H1 (cell line): ENCODE data around the gene UGT1A6. TPM values are rescaled to one million over a fixed set of nuclear protein-coding genes. Genes with fewer than 3 reads are reported as not detected.

Experiments
- CTCF ChIA-PET: fragments of 300-600 bp; sonication (Branson Sonifier 250); formaldehyde crosslinking; loops from one replicate; lab custom pipeline; 2021; ENCODE audit not compliant: partially characterized antibody; lab: Charles Lee
- POLR2A ChIA-PET: fragments of 300-600 bp; sonication (Branson Sonifier 250); formaldehyde crosslinking; loops from one replicate; lab custom pipeline; 2021; ENCODE audit warnings: inconsistent platforms; ENCODE audit not compliant: partially characterized antibody; lab: Charles Lee
- DNase-seq, 2 experiments: peaks; one replicate each; pipeline versions ENCODE4 v3.0.0 to v3.0.0-alpha.2; 2010 to 2022; ENCODE audit warnings: low spot score in 2 of 2, low read depth in 1 of 2, mixed read lengths in 1 of 2
- FAIRE-seq: peaks from 2 replicates; lab custom pipeline; 2011; peaks lifted over from hg19 to GRCh38; lab: Jason Lieb, UNC
- H2AFZ ChIP-seq: 2 replicates; pipeline ENCODE4 v1.8.1; 2012; ENCODE audit warnings: low read length, inconsistent platforms
- H2AK5ac ChIP-seq: 2 replicates; pipeline ENCODE4 v1.6.1; 2013; ENCODE audit warnings: low read depth, low read length
- H2BK120ac ChIP-seq: replicated peaks from 2 replicates; pipeline ENCODE3; 2013; ENCODE audit warnings: low read depth, low read length, inconsistent platforms
- H2BK12ac ChIP-seq: 2 replicates; pipeline ENCODE4 v1.6.1; 2013; ENCODE audit warnings: low read depth, low read length
- H2BK15ac ChIP-seq: 2 replicates; pipeline ENCODE4 v1.6.1; 2013; ENCODE audit warnings: low read length
- H2BK20ac ChIP-seq: 2 replicates; pipeline ENCODE4 v1.6.1; 2013; ENCODE audit warnings: low read length
- H2BK5ac ChIP-seq: 2 replicates; pipeline ENCODE4 v1.6.1; 2013; ENCODE audit warnings: low read depth, low read length
- H3K14ac ChIP-seq: 2 replicates; pipeline ENCODE4 v1.6.1; 2013; ENCODE audit warnings: inconsistent platforms; ENCODE audit not compliant: insufficient read length
- H3K18ac ChIP-seq: 2 replicates; pipeline ENCODE4 v1.6.1; 2013; ENCODE audit warnings: low read length; ENCODE audit errors: extremely low read depth
- H3K23ac ChIP-seq: 2 replicates; pipeline ENCODE4 v1.6.1; 2013; ENCODE audit warnings: inconsistent platforms; ENCODE audit not compliant: insufficient read length
- H3K23me2 ChIP-seq: 2 replicates; pipeline ENCODE4 v1.6.1; 2013; ENCODE audit warnings: low read depth, low read length
- H3K27ac ChIP-seq: 2 replicates; pipeline ENCODE4 v1.6.1; 2011; ENCODE audit warnings: low read depth, low read length, inconsistent platforms
- H3K27me3 ChIP-seq, 4 experiments: replicated peaks in 1 of 4; 1 replicate in 1 of 4; 2 replicates in 3 of 4; pipeline versions ENCODE4 v1.6.1 to v1.8.1; 2011 to 2013; ENCODE audit warnings: low read length in 3 of 4, mild to moderate bottlenecking in 3 of 4, inconsistent platforms in 2 of 4, mixed read lengths in 2 of 4, moderate library complexity in 1 of 4; ENCODE audit not compliant: control insufficient read depth in 3 of 4, insufficient read depth in 3 of 4; ENCODE audit errors: extremely low read depth in 1 of 4
- H3K36me3 ChIP-seq, 4 experiments: 2 replicates each; pipeline versions ENCODE4 v1.6.1 to v1.8.1; 2011 to 2013; ENCODE audit warnings: mild to moderate bottlenecking in 4 of 4, low read length in 3 of 4, moderate library complexity in 2 of 4, control low read depth in 1 of 4, inconsistent platforms in 1 of 4; ENCODE audit not compliant: insufficient read depth in 4 of 4, control insufficient read depth in 2 of 4
- H3K4ac ChIP-seq: replicated peaks from 2 replicates; pipeline ENCODE3; 2013; ENCODE audit warnings: low read length, low read depth, mixed read lengths, inconsistent platforms; ENCODE audit not compliant: insufficient read length
- H3K4me1 ChIP-seq, 4 experiments: replicated peaks in 1 of 4; 1 replicate in 1 of 4; 2 replicates in 3 of 4; pipeline versions ENCODE4 v1.6.1 to v1.8.1; 2011 to 2013; ENCODE audit warnings: low read length in 3 of 4, inconsistent platforms in 2 of 4, mixed read lengths in 1 of 4; ENCODE audit not compliant: insufficient read depth in 4 of 4, control insufficient read depth in 3 of 4
- H3K4me2 ChIP-seq, 2 experiments: 2 replicates each; pipeline versions ENCODE4 v1.6.1 to v1.8.1; 2011 to 2013; ENCODE audit warnings: low read depth in 2 of 2, low read length in 2 of 2, control low read depth in 1 of 2, inconsistent platforms in 1 of 2, mild to moderate bottlenecking in 1 of 2; ENCODE audit not compliant: insufficient read depth in 1 of 2
- H3K4me3 ChIP-seq, 4 experiments: fragments of 200-600, 300-600 bp in 1 of 4; sonication (generic), shearing (Covaris generic), sonication (Bioruptor Twin) in 1 of 4; 2 replicates each; pipeline versions ENCODE4 v1.5.1 to v1.8.1; 2011 to 2016; ENCODE audit warnings: low read length in 4 of 4, low read depth in 3 of 4, control low read depth in 2 of 4, inconsistent platforms in 2 of 4, mild to moderate bottlenecking in 2 of 4, mixed read lengths in 1 of 4, moderate library complexity in 1 of 4; ENCODE audit not compliant: insufficient read depth in 2 of 4; ENCODE audit errors: extremely low read depth in 1 of 4
- H3K56ac ChIP-seq: replicated peaks from 2 replicates; pipeline ENCODE3; 2013; ENCODE audit warnings: low read depth, mild to moderate bottlenecking, mixed read lengths, low read length, inconsistent platforms; ENCODE audit not compliant: insufficient read length
- H3K79me1 ChIP-seq: 2 replicates; pipeline ENCODE4 v1.6.1; 2013; ENCODE audit warnings: low read depth, low read length, control low read depth
- H3K79me2 ChIP-seq, 2 experiments: 2 replicates each; pipeline versions ENCODE4 v1.6.1 to v1.8.1; 2012 to 2013; ENCODE audit warnings: low read length in 2 of 2, mild to moderate bottlenecking in 2 of 2, inconsistent platforms in 1 of 2; ENCODE audit not compliant: insufficient read depth in 2 of 2, control insufficient read depth in 1 of 2
- H3K9ac ChIP-seq, 4 experiments: replicated peaks in 1 of 4; 1 replicate in 1 of 4; 2 replicates in 3 of 4; pipeline versions ENCODE4 v1.6.1 to v1.8.1; 2011 to 2013; ENCODE audit warnings: low read depth in 3 of 4, low read length in 3 of 4, control low read depth in 2 of 4, mild to moderate bottlenecking in 2 of 4, moderate library complexity in 2 of 4, inconsistent platforms in 1 of 4; ENCODE audit errors: extremely low read depth in 1 of 4
- H3K9me3 ChIP-seq, 2 experiments: 2 replicates each; pipeline versions ENCODE4 v1.6.1 to v1.8.1; 2012 to 2013; ENCODE audit warnings: mild to moderate bottlenecking in 2 of 2, moderate library complexity in 2 of 2, control low read depth in 1 of 2, inconsistent platforms in 1 of 2, low read depth in 1 of 2, low read length in 1 of 2, mixed read lengths in 1 of 2; ENCODE audit not compliant: insufficient read depth in 2 of 2
- H4K20me1 ChIP-seq, 2 experiments: replicated peaks in 1 of 2; 2 replicates each; pipeline versions ENCODE3 to v1.8.1; 2011 to 2013; ENCODE audit warnings: inconsistent platforms in 2 of 2, low read length in 2 of 2, mild to moderate bottlenecking in 1 of 2; ENCODE audit not compliant: insufficient read depth in 2 of 2, control insufficient read depth in 1 of 2
- H4K5ac ChIP-seq: 2 replicates; pipeline ENCODE4 v1.6.1; 2013; ENCODE audit warnings: low read length, low read depth, mixed read lengths, inconsistent platforms; ENCODE audit not compliant: insufficient read length
- H4K8ac ChIP-seq: 2 replicates; pipeline ENCODE4 v1.8.0; 2013; ENCODE audit warnings: mild to moderate bottlenecking, moderate library complexity, low read length, inconsistent platforms; ENCODE audit not compliant: insufficient read depth; ENCODE audit errors: extremely low read depth
- H4K91ac ChIP-seq: replicated peaks from 2 replicates; pipeline ENCODE3; 2013; ENCODE audit warnings: low read length, mixed read lengths, inconsistent platforms; ENCODE audit not compliant: insufficient read length
- BRCA1 ChIP-seq: IDR thresholded peaks from 2 replicates; pipeline ENCODE4 v1.6.1; 2012; ENCODE audit warnings: low read depth, low read length, improper control_type of control experiment
- HDAC6 ChIP-seq: IDR thresholded peaks from one replicate; pipeline ENCODE4 v1.7.1; 2012; ENCODE audit warnings: low read depth, mild to moderate bottlenecking, inconsistent platforms, low read length, moderate library complexity
- JUND ChIP-seq: IDR thresholded peaks from 2 replicates; pipeline ENCODE4 v1.6.1; 2011; ENCODE audit warnings: mild to moderate bottlenecking, improper control_type of control experiment, low read length
- NANOG ChIP-seq: IDR thresholded peaks from 2 replicates; pipeline ENCODE4 v1.6.1; 2011; ENCODE audit warnings: low read length, low read depth, mild to moderate bottlenecking, inconsistent platforms; ENCODE audit not compliant: insufficient read depth, poor library complexity, severe bottlenecking
- NRF1 ChIP-seq: IDR thresholded peaks from 2 replicates; pipeline ENCODE4 v1.6.1; 2011; ENCODE audit warnings: mild to moderate bottlenecking, low read depth, low read length, improper control_type of control experiment
- POU5F1 ChIP-seq: IDR thresholded peaks from 2 replicates; pipeline ENCODE4 v1.6.1; 2011; ENCODE audit warnings: low read depth, mild to moderate bottlenecking, low read length, moderate library complexity
- SIN3A ChIP-seq, 2 experiments: IDR thresholded peaks in 1 of 2; conservative IDR thresholded peaks in 1 of 2; 2 replicates each; pipeline ENCODE4 v1.6.1; 2011 to 2012; ENCODE audit warnings: low read length in 2 of 2, improper control_type of control experiment in 1 of 2, low read depth in 1 of 2, mild to moderate bottlenecking in 1 of 2
- SIRT6 ChIP-seq: IDR thresholded peaks from one replicate; pipeline ENCODE4 v1.7.1; 2012; ENCODE audit warnings: low read length, inconsistent platforms
- SRF ChIP-seq: IDR thresholded peaks from 2 replicates; pipeline ENCODE4 v1.6.1; 2011; ENCODE audit warnings: mild to moderate bottlenecking, low read depth, low read length, moderate library complexity
- WGBS, 2 experiments: shearing (Covaris generic) in 1 of 2; methylation state at CpG; one replicate each; pipeline versions ENCODE4 v1.1.6 to v1.1.7; 2013 to 2015; ENCODE audit warnings: low lambda C conversion rate in 2 of 2, mixed read lengths in 2 of 2, inconsistent platforms in 1 of 2, low coverage in 1 of 2, missing lambda C conversion rate in 1 of 2; ENCODE audit not compliant: insufficient replicate concordance in 2 of 2, insufficient coverage in 1 of 2, insufficient read length in 1 of 2; ENCODE audit errors: extremely low coverage in 1 of 2, missing lambda C conversion rate in 1 of 2; 5-methylcytosine and 5-hydroxymethylcytosine counted together
- polyA plus RNA-seq, 7 experiments: library from polyadenylated mRNA; depleted of rRNA in 3 of 7; stranded (reverse) in 5 of 7; unstranded in 2 of 7; fragments of >200 nt in 5 of 7; fragments of 200-250 nt in 2 of 7; gene quantifications; 1 replicate in 5 of 7; 2 replicates in 1 of 7; 4 replicates in 1 of 7; pipeline versions ENCODE4 v1.2.1 to v1.2.3, GENCODE V29; 2011 to 2013; ENCODE audit warnings: missing spikeins in 2 of 7, mixed read lengths in 2 of 7
- total RNA-seq: library from RNA; stranded (reverse); fragmentation: NEBNext Ultra II Directional; extraction: Animal tissue kit (Norgen Biotek cat#: 25700); gene quantifications from 2 replicates; pipeline ENCODE4 v1.2.1, GENCODE V29; 2021
- TF ChIP-seq, protein P1 (sequence below): IDR thresholded peaks from 2 replicates; pipeline ENCODE4 v1.6.1; 2012; ENCODE audit warnings: inconsistent platforms

The UGT1A6 gene
- total and polyA plus RNA-seq, 2 of the 8 experiments (the other 6 are each of a cell fraction or from before 2014, with no cell fraction given), result not detected

DNA sequence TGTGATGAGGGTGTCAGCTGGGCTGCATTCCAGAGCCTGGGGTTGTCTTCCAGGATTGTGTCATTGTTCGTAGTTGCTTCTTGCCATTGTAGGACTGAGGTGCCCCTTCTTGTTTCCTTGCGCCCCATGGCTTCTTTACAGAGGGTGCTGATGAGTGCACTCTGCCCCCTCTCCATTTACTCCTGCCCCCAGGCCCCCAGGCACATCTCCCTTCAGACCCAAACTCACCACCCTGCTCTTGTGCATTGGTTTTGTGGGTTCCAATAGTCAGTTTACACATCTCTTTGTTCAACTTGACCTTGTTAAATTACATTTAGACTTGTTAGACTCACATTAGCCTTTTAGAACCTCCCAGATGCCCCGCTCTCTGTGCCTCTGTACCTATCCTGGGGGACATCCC, 128.5 kb downstream of the UGT1A6 start:
- 80% methylated on average over 3 of the region's 3 CpGs; no CpG with 5 or more reads in 1 of the 2 experiments for WGBS, 2 experiments
- no peak overlapping the region for H4K8ac ChIP-seq
- H3K79me2 ChIP-seq, result no peaks in the 10 kb centered on the region
- no peak overlapping the region for H3K4me3 ChIP-seq
- H3K56ac ChIP-seq, result no peak overlapping the region
- no peak overlapping the region for H2BK12ac ChIP-seq
- H3K14ac ChIP-seq, result no peak overlapping the region
- H3K18ac ChIP-seq, result no peak overlapping the region
- no peak overlapping the region for H4K5ac ChIP-seq
- H3K9me3 ChIP-seq, result no peaks in the 10 kb centered on the region
- no peak overlapping the region for H3K4me2 ChIP-seq
- H3K4me1 ChIP-seq, result no peaks in the 10 kb centered on the region
- no peak overlapping the region for H3K9ac ChIP-seq
- no peak overlapping the region for H4K91ac ChIP-seq
- H3K27ac ChIP-seq, result no peak overlapping the region
- no peaks in the 10 kb centered on the region for H3K23me2 ChIP-seq
- no peak overlapping the region for H3K23ac ChIP-seq
- H2AFZ ChIP-seq, result no peak overlapping the region
- POLR2A ChIA-PET, result no interaction called here
- TF ChIP-seq SRF (no peak), POU5F1 (no peak), BRCA1 (no peak), NRF1 (no peak), SIN3A (conservative IDR thresholded peaks at IDR 0.05 in 1 of 2, IDR thresholded peaks at IDR 0.05 in 1 of 2; ENCODE audit: low read depth in 1 of 2, low read length in 2 of 2) (no peak), HDAC6 (no peak), JUND (no peak), SIRT6 (no peak), NANOG (no peak)
- TF ChIP-seq, protein P1, sequence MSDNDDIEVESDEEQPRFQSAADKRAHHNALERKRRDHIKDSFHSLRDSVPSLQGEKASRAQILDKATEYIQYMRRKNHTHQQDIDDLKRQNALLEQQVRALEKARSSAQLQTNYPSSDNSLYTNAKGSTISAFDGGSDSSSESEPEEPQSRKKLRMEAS, result no peak
- TF ChIP-seq, all 59 proteins: peak for 0
- H2BK5ac ChIP-seq, result no peak overlapping the region
- H3K36me3 ChIP-seq, result no peaks in the 10 kb centered on the region
- no peak overlapping the region for H2BK20ac ChIP-seq
- no peak overlapping the region for H2BK120ac ChIP-seq
- H2AK5ac ChIP-seq, result no peak overlapping the region
- FAIRE-seq, result no peak
- H3K4ac ChIP-seq, result no peak overlapping the region
- CTCF ChIA-PET, result interaction anchor here (0.7 to 2.0 kb wide), 5 partner anchors 11 to 518 kb away, joined by 3 to 6 read pairs (median 3); no protein-coding TSS in a partner anchor
- no peaks in the 10 kb centered on the region for H3K27me3 ChIP-seq
- no peaks in the 10 kb centered on the region for H4K20me1 ChIP-seq
- no peak overlapping the region for H2BK15ac ChIP-seq
- no peaks in the 10 kb centered on the region for H3K79me1 ChIP-seq
- no peak for DNase-seq
